MCF 10A (cell line): Measurements from ENCODE around the gene NTMT1. TPM values are rescaled to one million over a fixed set of nuclear protein-coding genes. Genes with fewer than 3 reads are reported as not detected.

ENCODE experiments used
- BruUV-seq: library from RNA; stranded (reverse); fragments of 400-500 nt; replicated peaks from 2 replicates; lab custom pipeline; 2021; lab: Mats Ljungman, UMichigan
- CTCF ChIA-PET: fragments of 300-600 bp; sonication (Branson Sonifier 250); formaldehyde crosslinking; extraction: SDS; loops from one replicate; lab custom pipeline; 2021; ENCODE audit warnings: antibody characterized with exemption, inconsistent platforms; lab: Yijun Ruan, JAX
- POLR2A ChIA-PET: fragments of 300-600, 350-650 bp; sonication (Branson Sonifier 250); formaldehyde crosslinking; extraction: SDS; loops from one replicate; lab custom pipeline; 2020; ENCODE audit warnings: antibody characterized with exemption, inconsistent platforms; lab: Yijun Ruan, JAX
- DNase-seq: peaks from one replicate; pipeline ENCODE4 v3.0.0-alpha.2; 2018; ENCODE audit not compliant: unreplicated experiment
- H3K27ac Mint-ChIP-seq: one replicate; pipeline ENCODE4 v1.8.0; 2022; ENCODE audit warnings: mild to moderate bottlenecking, low read depth, mixed read lengths; ENCODE audit not compliant: unreplicated experiment
- H3K27me3 Mint-ChIP-seq: one replicate; pipeline ENCODE4 v1.8.0; 2022; ENCODE audit warnings: mixed read lengths; ENCODE audit not compliant: insufficient read depth, unreplicated experiment
- H3K36me3 Mint-ChIP-seq: one replicate; pipeline ENCODE4 v1.8.0; 2022; ENCODE audit warnings: mild to moderate bottlenecking, moderate library complexity, mixed read lengths; ENCODE audit not compliant: insufficient read depth, unreplicated experiment
- H3K4me1 Mint-ChIP-seq: one replicate; pipeline ENCODE4 v1.8.0; 2022; ENCODE audit warnings: mixed read lengths; ENCODE audit not compliant: insufficient read depth, unreplicated experiment
- H3K4me3 Mint-ChIP-seq: one replicate; pipeline ENCODE4 v1.8.0; 2022; ENCODE audit warnings: mild to moderate bottlenecking, moderate library complexity, mixed read lengths; ENCODE audit not compliant: unreplicated experiment
- H3K9me3 Mint-ChIP-seq: one replicate; pipeline ENCODE4 v1.8.0; 2022; ENCODE audit warnings: mixed read lengths; ENCODE audit not compliant: unreplicated experiment
- intact Hi-C: fragments of 100-400 bp; cut with micrococcal nuclease; formaldehyde crosslinking; loops from 2 replicates; pipeline ENCODE4 v1.14.1; 2022
- total RNA-seq: library from RNA; stranded (reverse); gene quantifications from 2 replicates; pipeline ENCODE4 v1.2.3, GENCODE V29; 2022
- TF ChIP-seq, protein P1 (sequence below): fragments of 200-600 bp; IDR thresholded peaks from one replicate; pipeline ENCODE4 v1.8.0; 2022; ENCODE audit warnings: antibody characterized with exemption, mild to moderate bottlenecking; ENCODE audit not compliant: unreplicated experiment

NTMT1 gene
- total RNA-seq, 1 experiment from 2014 or later, result 49.2 TPM

DNA sequence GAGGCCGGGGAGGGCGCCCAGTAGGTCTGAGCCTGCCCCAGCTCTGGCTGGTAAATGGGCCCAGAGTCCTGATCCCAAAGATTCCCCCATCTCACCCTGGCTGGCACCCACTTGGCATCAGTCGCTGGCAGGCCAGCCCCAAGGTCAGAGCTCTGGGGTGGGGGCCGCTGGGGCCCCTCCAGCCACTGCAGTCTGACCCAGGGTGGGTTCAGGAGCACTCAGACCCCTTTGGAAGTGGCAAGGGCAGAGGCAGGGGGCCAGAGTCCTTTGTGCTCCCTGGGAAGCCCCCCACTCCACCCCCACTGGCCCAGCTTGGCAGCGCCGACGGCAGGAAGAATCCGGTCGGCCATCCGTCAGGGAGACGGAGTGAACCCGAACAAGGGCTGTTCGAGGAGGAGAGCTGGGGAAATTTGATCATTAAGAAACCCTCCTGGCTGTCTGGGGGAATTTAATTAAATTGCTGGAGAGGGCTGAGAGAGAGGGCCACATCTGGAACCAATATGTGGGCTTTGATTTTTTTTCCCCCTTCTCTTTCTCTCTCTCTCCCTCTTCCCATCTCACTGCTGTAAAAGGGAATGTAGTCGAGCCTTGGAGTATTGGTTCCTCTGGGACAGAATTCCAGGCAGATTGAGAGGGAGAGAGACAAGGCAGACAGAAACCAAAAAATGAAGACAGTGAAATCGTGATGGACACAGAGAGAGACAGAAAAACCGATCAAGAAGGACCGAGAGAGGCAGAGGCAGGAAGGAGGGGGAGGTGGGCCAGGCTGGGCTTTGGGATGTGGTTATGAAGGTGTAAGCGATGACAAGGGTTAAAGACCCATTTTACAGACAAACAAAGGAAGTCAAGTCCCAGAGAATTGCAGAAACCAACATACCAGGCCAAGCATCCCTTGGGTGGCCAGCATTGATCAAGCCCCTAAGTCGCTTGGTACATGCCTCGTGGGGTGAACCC lies 24.0 kb downstream of the NTMT1 start:
- no TSS peak for BruUV-seq
- POLR2A ChIA-PET, result interaction anchor here (0.6 to 2.2 kb wide), 2 partner anchors 77 to 133 kb away, joined by 3 to 4 read pairs; no protein-coding TSS in a partner anchor
- intact Hi-C loops, result no loop called here
- H3K9me3 Mint-ChIP-seq, result peaks cover 10% of the 10 kb centered on the region
- TF ChIP-seq, protein P1, sequence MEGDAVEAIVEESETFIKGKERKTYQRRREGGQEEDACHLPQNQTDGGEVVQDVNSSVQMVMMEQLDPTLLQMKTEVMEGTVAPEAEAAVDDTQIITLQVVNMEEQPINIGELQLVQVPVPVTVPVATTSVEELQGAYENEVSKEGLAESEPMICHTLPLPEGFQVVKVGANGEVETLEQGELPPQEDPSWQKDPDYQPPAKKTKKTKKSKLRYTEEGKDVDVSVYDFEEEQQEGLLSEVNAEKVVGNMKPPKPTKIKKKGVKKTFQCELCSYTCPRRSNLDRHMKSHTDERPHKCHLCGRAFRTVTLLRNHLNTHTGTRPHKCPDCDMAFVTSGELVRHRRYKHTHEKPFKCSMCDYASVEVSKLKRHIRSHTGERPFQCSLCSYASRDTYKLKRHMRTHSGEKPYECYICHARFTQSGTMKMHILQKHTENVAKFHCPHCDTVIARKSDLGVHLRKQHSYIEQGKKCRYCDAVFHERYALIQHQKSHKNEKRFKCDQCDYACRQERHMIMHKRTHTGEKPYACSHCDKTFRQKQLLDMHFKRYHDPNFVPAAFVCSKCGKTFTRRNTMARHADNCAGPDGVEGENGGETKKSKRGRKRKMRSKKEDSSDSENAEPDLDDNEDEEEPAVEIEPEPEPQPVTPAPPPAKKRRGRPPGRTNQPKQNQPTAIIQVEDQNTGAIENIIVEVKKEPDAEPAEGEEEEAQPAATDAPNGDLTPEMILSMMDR, result no peak
- no peak overlapping the region for H3K4me3 Mint-ChIP-seq
- CTCF ChIA-PET, result no interaction called here
- DNase-seq, result no peak
- peak overlapping the region; percentile 36 for H3K27ac Mint-ChIP-seq
- H3K36me3 Mint-ChIP-seq, result no peaks in the 10 kb centered on the region
- peaks cover 13% of the 10 kb centered on the region for H3K4me1 Mint-ChIP-seq
- no peaks in the 10 kb centered on the region for H3K27me3 Mint-ChIP-seq

DNA sequence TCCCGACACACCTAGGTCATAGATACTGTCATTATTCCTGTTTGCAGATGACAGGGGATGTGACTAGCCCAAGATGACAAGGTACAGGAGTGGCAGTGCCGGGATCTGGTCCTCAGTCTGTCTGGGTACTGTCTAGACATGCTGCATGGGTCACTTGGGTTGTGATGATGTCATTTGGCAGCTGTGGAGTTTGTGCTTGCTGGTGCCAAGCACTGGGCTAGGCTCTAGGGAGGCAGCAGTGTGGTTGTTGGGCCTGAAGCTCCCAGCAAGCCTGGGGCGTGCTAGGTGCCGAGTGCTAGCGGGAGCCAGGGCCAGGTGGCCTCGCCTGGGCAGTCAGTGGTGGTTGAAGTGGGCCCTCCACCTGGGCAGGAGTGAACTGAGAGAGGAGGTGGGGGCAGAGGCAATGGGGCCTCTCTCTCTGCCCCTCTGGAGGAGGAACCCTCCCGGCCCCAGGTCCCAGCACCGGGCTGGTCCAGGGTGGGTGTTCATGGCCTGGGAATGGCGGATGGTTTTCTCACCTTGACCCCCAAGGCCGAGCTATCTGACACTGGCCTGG lies 24.8 kb downstream of the NTMT1 start:
- Mint-ChIP-seq H3K27ac (peak overlapping the region; percentile 36), H3K9me3 (peaks cover 10% of the 10 kb centered on the region), H3K4me3 (no peak overlapping the region), H3K4me1 (peaks cover 13% of the 10 kb centered on the region), H3K27me3 (no peaks in the 10 kb centered on the region), H3K36me3 (no peaks in the 10 kb centered on the region)
- TF ChIP-seq, protein P1, result no peak
- BruUV-seq, result no TSS peak
- intact Hi-C loops, result no loop called here
- DNase-seq, result no peak
- POLR2A ChIA-PET, result interaction anchor here (2.2 kb wide), 1 partner anchor 76 kb away, joined by 4 read pairs; no protein-coding TSS in a partner anchor
- CTCF ChIA-PET, result interaction anchor here (0.7 kb wide), 1 partner anchor 133 kb away, joined by 3 read pairs; no protein-coding TSS in a partner anchor

DNA sequence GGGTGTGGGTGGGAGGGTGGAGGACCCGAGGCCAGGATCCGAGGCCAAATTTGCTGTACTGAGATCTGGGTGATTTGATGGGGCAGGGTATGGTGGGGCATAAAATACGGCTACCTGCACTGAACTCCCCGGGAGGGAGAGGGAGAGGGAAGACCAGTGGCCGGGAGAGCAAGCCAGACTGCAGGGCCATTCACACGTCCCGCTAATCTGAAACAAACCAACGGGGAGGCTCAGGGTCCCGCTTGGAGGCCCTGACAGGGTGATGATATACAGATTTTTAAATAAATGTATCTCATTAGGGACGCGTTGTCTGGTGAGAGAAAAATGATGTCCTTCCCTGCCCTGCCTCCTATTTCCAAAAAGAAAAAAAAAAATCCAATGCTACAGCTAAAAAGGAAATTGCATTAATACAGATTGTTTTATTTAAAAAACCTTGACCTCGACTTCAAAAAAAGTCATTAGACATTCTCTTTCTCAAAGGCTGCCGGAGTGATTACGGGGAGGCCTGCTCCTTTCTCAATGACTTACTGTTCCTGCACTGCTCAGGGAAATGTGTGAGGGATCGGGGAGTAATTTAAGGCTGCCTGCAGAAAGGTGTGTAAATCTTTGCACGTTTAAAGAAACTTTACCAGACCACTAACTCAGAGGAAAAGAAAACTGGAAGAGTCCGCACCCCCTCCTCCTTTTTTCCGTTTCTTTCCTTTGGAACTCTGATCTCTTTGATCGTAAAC lies 28.0 kb downstream of the NTMT1 start:
- Mint-ChIP-seq H3K9me3 (no peaks in the 10 kb centered on the region), H3K36me3 (no peaks in the 10 kb centered on the region), H3K27ac (no peak overlapping the region), H3K4me1 (peaks cover 13% of the 10 kb centered on the region), H3K27me3 (no peaks in the 10 kb centered on the region), H3K4me3 (no peak overlapping the region)
- intact Hi-C loops, result no loop called here
- DNase-seq, result no peak
- POLR2A ChIA-PET, result no interaction called here
- no TSS peak for BruUV-seq
- CTCF ChIA-PET, result no interaction called here
- TF ChIP-seq, protein P1, result no peak
